OCI-LY3 (cell line): ENCODE results near the gene CCDC126.

Source experiments
- H2AFZ ChIP-seq: fragments of 200-600, 300-600 bp; shearing (Covaris generic); 2 replicates; pipeline ENCODE4 v1.6.0; 2014; ENCODE audit warnings: antibody characterized with exemption, low read depth, low read length
- H3K27ac ChIP-seq: fragments of 200-600, 300-600 bp; sonication (generic); 2 replicates; pipeline ENCODE4 v1.5.1; 2014; ENCODE audit warnings: mild to moderate bottlenecking, low read length, moderate library complexity, mixed read lengths
- H3K27me3 ChIP-seq: fragments of 200-600, 300-600 bp; sonication (generic); 2 replicates; pipeline ENCODE4 v1.6.1; 2014; ENCODE audit warnings: low read depth, low read length, mixed read lengths
- H3K36me3 ChIP-seq: fragments of 200-600, 300-600 bp; sonication (generic); replicated peaks from 2 replicates; pipeline ENCODE3; 2014; ENCODE audit warnings: low read depth, low read length, mixed read lengths
- H3K4me1 ChIP-seq: fragments of 300-600, 200-600 bp; sonication (generic); 2 replicates; pipeline ENCODE4 v1.6.1; 2014; ENCODE audit warnings: low read length, mixed read lengths
- H3K4me2 ChIP-seq: fragments of 200-600, 300-600 bp; sonication (generic); 2 replicates; pipeline ENCODE4 v1.6.1; 2014; ENCODE audit warnings: low read length, mixed read lengths
- H3K4me3 ChIP-seq: fragments of 300-600, 200-600 bp; sonication (generic); 2 replicates; pipeline ENCODE4 v1.5.1; 2014; ENCODE audit warnings: antibody characterized with exemption, mild to moderate bottlenecking, low read length, moderate library complexity
- H3K79me2 ChIP-seq: fragments of 300-600, 200-600 bp; shearing (Covaris generic); 2 replicates; pipeline ENCODE4 v1.6.1; 2014; ENCODE audit warnings: mild to moderate bottlenecking, low read length, mixed read lengths
- H3K9ac ChIP-seq: fragments of 300-600, 200-600 bp; shearing (Covaris generic); 2 replicates; pipeline ENCODE4 v1.6.0; 2014; ENCODE audit warnings: mild to moderate bottlenecking, low read length, moderate library complexity
- H3K9me3 ChIP-seq: fragments of 200-600, 300-600 bp; shearing (Covaris generic); 2 replicates; pipeline ENCODE4 v1.6.1; 2014; ENCODE audit warnings: low read length, mixed read lengths; ENCODE audit not compliant: insufficient read depth
- H4K20me1 ChIP-seq: fragments of 200-600, 300-600 bp; sonication (generic); 2 replicates; pipeline ENCODE4 v1.6.1; 2016; ENCODE audit warnings: low read length, mixed read lengths; ENCODE audit not compliant: insufficient read depth
- EZH2phosphoT487 ChIP-seq: fragments of 200-600 bp; shearing (Covaris generic); IDR thresholded peaks from 2 replicates; pipeline ENCODE4 v1.6.1; 2018; ENCODE audit warnings: antibody characterized with exemption, mixed run types, low read depth
- TF ChIP-seq, protein P1 (sequence below): fragments of 200-600, 300-600 bp; sonication (generic); IDR thresholded peaks from 2 replicates; pipeline ENCODE4 v1.5.1; 2014; ENCODE audit warnings: antibody characterized with exemption, low read length, low read depth

CCDC126 gene

GRCh38 chr7:23598296-23598695, 1.1 kb downstream of the CCDC126 start:
- peak overlapping the region; percentile 100 for H3K27ac ChIP-seq
- peak overlapping the region; percentile 98 for H3K4me3 ChIP-seq
- H3K79me2 ChIP-seq: peaks cover 60% of the 10 kb centered on the region
- peaks cover 41% of the 10 kb centered on the region; the same call in 1 of the 2 replicates for H4K20me1 ChIP-seq
- H3K9me3 ChIP-seq: no peaks in the 10 kb centered on the region
- H3K4me2 ChIP-seq: peak overlapping the region; percentile 92
- H3K9ac ChIP-seq: peak overlapping the region; percentile 94
- no peaks in the 10 kb centered on the region for H3K27me3 ChIP-seq
- H2AFZ ChIP-seq: no peak overlapping the region
- peaks cover 59% of the 10 kb centered on the region for H3K4me1 ChIP-seq
- peaks cover 7% of the 10 kb centered on the region for H3K36me3 ChIP-seq
- TF ChIP-seq EZH2phosphoT487: no peak
- TF ChIP-seq, protein P1, sequence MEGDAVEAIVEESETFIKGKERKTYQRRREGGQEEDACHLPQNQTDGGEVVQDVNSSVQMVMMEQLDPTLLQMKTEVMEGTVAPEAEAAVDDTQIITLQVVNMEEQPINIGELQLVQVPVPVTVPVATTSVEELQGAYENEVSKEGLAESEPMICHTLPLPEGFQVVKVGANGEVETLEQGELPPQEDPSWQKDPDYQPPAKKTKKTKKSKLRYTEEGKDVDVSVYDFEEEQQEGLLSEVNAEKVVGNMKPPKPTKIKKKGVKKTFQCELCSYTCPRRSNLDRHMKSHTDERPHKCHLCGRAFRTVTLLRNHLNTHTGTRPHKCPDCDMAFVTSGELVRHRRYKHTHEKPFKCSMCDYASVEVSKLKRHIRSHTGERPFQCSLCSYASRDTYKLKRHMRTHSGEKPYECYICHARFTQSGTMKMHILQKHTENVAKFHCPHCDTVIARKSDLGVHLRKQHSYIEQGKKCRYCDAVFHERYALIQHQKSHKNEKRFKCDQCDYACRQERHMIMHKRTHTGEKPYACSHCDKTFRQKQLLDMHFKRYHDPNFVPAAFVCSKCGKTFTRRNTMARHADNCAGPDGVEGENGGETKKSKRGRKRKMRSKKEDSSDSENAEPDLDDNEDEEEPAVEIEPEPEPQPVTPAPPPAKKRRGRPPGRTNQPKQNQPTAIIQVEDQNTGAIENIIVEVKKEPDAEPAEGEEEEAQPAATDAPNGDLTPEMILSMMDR: no peak

- Histone ChIP-seq H4K20me1 (peaks cover 47% of the 10 kb centered on the region; the same call in 1 of the 2 replicates), H3K79me2 (peaks cover 75% of the 10 kb centered on the region), H3K27ac (no peak overlapping the region), H3K36me3 (peaks cover 13% of the 10 kb centered on the region), H3K4me2 (no peak overlapping the region), H3K9ac (no peak overlapping the region), H3K27me3 (no peaks in the 10 kb centered on the region), H3K4me1 (peaks cover 42% of the 10 kb centered on the region), H3K4me3 (no peak overlapping the region), H2AFZ (no peak overlapping the region), H3K9me3 (no peaks in the 10 kb centered on the region)
- TF ChIP-seq EZH2phosphoT487: no peak
- TF ChIP-seq, protein P1: no peak
These were observed 3.1 kb downstream of the CCDC126 start for GRCh38 chr7:23600236-23600635.

DNA sequence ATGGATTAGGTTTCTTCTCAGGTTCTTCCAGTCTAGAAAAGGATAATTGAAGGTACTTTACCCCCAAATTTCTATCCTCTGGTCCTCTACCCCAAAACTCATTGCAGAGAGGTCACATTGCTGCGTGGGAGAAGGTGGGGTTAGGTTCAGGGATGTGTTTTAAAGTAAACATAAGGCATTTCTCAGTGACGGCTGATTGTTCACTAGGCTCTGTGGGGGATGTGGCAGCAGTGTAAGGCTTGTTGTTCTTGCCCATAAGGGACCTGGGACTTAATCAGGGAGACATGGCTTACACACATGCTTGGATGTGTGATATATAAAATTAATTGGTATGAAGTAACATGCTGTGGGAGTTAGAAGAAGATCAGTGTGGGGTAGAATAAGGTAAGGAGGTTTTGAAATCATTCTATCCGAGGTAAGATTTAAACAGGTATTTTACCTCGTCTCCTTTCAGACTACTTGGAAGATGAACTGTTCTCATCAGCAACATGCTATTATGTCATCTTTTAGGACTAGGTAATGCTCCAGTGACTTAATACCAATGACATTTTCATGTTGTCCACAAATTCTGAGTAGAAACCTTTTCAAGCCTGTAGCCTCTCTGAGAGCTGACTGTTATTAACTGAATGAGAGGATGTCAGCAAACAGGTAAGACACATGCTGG, 6.6 kb downstream of the CCDC126 start:
- Histone ChIP-seq H3K4me2 (no peak overlapping the region), H3K27me3 (no peaks in the 10 kb centered on the region), H3K36me3 (peaks cover 17% of the 10 kb centered on the region), H3K79me2 (peaks cover 90% of the 10 kb centered on the region), H3K4me1 (peaks cover 19% of the 10 kb centered on the region), H2AFZ (no peak overlapping the region), H3K9ac (no peak overlapping the region), H4K20me1 (peaks cover 51% of the 10 kb centered on the region; the same call in 1 of the 2 replicates), H3K9me3 (no peaks in the 10 kb centered on the region), H3K27ac (no peak overlapping the region), H3K4me3 (no peak overlapping the region)
- TF ChIP-seq, protein P1: no peak
- TF ChIP-seq EZH2phosphoT487: no peak

GRCh38 chr7:23604296-23604640, 7.1 kb downstream of the CCDC126 start:
- H3K36me3 ChIP-seq: peaks cover 17% of the 10 kb centered on the region
- peaks cover 14% of the 10 kb centered on the region for H3K4me1 ChIP-seq
- H3K4me2 ChIP-seq: no peak overlapping the region
- H3K27me3 ChIP-seq: no peaks in the 10 kb centered on the region
- no peaks in the 10 kb centered on the region for H3K9me3 ChIP-seq
- TF ChIP-seq, protein P1: no peak
- TF ChIP-seq EZH2phosphoT487: no peak
- H2AFZ ChIP-seq: no peak overlapping the region
- H4K20me1 ChIP-seq: peaks cover 46% of the 10 kb centered on the region; the same call in 1 of the 2 replicates
- no peak overlapping the region for H3K9ac ChIP-seq
- H3K79me2 ChIP-seq: peaks cover 88% of the 10 kb centered on the region
- no peak overlapping the region for H3K4me3 ChIP-seq
- H3K27ac ChIP-seq: no peak overlapping the region
